ENCODE measurements around the gene SH3GLB1.

DNA sequence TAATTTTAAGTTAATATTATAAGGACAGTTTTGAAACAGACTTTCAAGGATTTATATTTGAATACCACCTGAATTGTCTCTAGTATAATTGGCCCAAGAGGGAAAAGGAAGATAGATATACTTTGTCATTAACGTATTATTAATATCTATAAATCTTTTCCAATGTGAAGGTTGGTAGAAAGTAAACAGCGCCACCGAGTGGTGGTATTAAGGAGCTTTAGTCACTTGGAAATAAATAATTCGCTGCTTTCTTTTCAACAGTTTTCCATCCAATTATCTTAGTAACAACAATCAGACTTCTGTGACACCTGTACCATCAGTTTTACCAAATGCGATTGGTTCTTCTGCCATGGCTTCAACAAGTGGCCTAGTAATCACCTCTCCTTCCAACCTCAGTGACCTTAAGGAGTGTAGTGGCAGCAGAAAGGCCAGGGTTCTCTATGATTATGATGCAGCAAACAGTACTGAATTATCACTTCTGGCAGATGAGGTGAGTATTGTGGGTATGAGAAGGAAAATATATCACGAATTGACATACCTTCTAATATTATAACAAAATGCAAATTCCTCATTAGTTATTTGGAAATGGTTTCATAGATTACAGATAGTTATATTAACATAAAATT lies 37.7 kb downstream of the SH3GLB1 start:
- TF ChIP-seq POLR2A (IDR thresholded peaks at IDR 0.05) (no peak), POLR2AphosphoS5 (IDR thresholded peaks at IDR 0.05; ENCODE audit: insufficient read depth in 1 of 2, low read depth in 1 of 2) (no peak)

Measured in vagina (tissue), 2 donors.